ENCODE results near the gene ZBTB20. TPM values are rescaled to one million over a fixed set of nuclear protein-coding genes. Genes with fewer than 3 reads are reported as not detected.

ZBTB20 gene
- total RNA-seq, 1 experiment from 2014 or later, result 12.8 TPM

- Mint-ChIP-seq H3K27me3 (ENCODE audit: insufficient read depth, unreplicated experiment) (no peaks in the 10 kb centered on the region), H3K27ac (ENCODE audit: unreplicated experiment) (no peak overlapping the region), H3K4me1 (ENCODE audit: low read depth, unreplicated experiment) (peaks cover 46% of the 10 kb centered on the region), H3K9me3 (ENCODE audit: unreplicated experiment) (no peaks in the 10 kb centered on the region), H3K36me3 (ENCODE audit: insufficient read depth, unreplicated experiment) (peaks cover 12% of the 10 kb centered on the region), H3K4me3 (ENCODE audit: unreplicated experiment) (no peak overlapping the region)
- Histone ChIP-seq H3K4me1 (peaks cover 45% of the 10 kb centered on the region), H3K27me3 (replicated peaks; ENCODE audit: control insufficient read depth, insufficient read depth, low read length) (no peaks in the 10 kb centered on the region), H3K36me3 (ENCODE audit: control insufficient read depth, insufficient read depth, low read length) (no peaks in the 10 kb centered on the region), H3K4me3 (ENCODE audit: low read depth, low read length) (no peak overlapping the region), H3K9me3 (no peaks in the 10 kb centered on the region)
- CTCF ChIA-PET, result no interaction called here
- no peak for DNase-seq
- TF ChIP-seq CTCF (IDR thresholded peaks at IDR 0.05; ENCODE audit: insufficient read depth in 1 of 2, low read depth in 1 of 2, low read length in 1 of 2, severe bottlenecking in 1 of 2, unreplicated experiment in 1 of 2), result no peak
- no TSS peak for BruUV-seq (replicated peaks)
- intact Hi-C loops (cut with micrococcal nuclease; ENCODE audit: unreplicated experiment), result no loop called here
- POLR2A ChIA-PET, result no interaction called here
These were observed 425.2 kb downstream of the ZBTB20 start for GRCh38 chr3:114721864-114722263.

GRCh38 chr3:114721209-114721608, 425.9 kb downstream of the ZBTB20 start:
- no peaks in the 10 kb centered on the region for H3K9me3 ChIP-seq
- no peaks in the 10 kb centered on the region for H3K9me3 Mint-ChIP-seq (ENCODE audit: unreplicated experiment)
- no peak overlapping the region for H3K4me3 Mint-ChIP-seq (ENCODE audit: unreplicated experiment)
- H3K36me3 Mint-ChIP-seq (ENCODE audit: insufficient read depth, unreplicated experiment), result peaks cover 18% of the 10 kb centered on the region
- ChIA-PET CTCF (no interaction called here), POLR2A (no interaction called here)
- peaks cover 45% of the 10 kb centered on the region for H3K4me1 ChIP-seq
- intact Hi-C loops (cut with micrococcal nuclease; ENCODE audit: unreplicated experiment), result no loop called here
- H3K36me3 ChIP-seq (ENCODE audit: control insufficient read depth, insufficient read depth, low read length), result no peaks in the 10 kb centered on the region
- DNase-seq, result no peak
- no peaks in the 10 kb centered on the region for H3K27me3 Mint-ChIP-seq (ENCODE audit: insufficient read depth, unreplicated experiment)
- no peaks in the 10 kb centered on the region for H3K27me3 ChIP-seq (replicated peaks; ENCODE audit: control insufficient read depth, insufficient read depth, low read length)
- H3K4me1 Mint-ChIP-seq (ENCODE audit: low read depth, unreplicated experiment), result peaks cover 45% of the 10 kb centered on the region
- no TSS peak for BruUV-seq (replicated peaks)
- no peak overlapping the region for H3K27ac Mint-ChIP-seq (ENCODE audit: unreplicated experiment)
- H3K4me3 ChIP-seq (ENCODE audit: low read depth, low read length), result no peak overlapping the region
- TF ChIP-seq CTCF (IDR thresholded peaks at IDR 0.05; ENCODE audit: insufficient read depth in 1 of 2, low read depth in 1 of 2, low read length in 1 of 2, severe bottlenecking in 1 of 2, unreplicated experiment in 1 of 2), result no peak

GRCh38 chr3:114718898-114719210, 428.2 kb downstream of the ZBTB20 start:
- intact Hi-C loops (cut with micrococcal nuclease; ENCODE audit: unreplicated experiment), result no loop called here
- no TSS peak for BruUV-seq (replicated peaks)
- ChIA-PET CTCF (no interaction called here), POLR2A (interaction anchor here (1.0 kb wide), 1 partner anchor 27 kb away, joined by 3 read pairs; no protein-coding TSS in a partner anchor)
- H3K36me3 Mint-ChIP-seq (ENCODE audit: insufficient read depth, unreplicated experiment), result peaks cover 23% of the 10 kb centered on the region
- H3K27me3 Mint-ChIP-seq (ENCODE audit: insufficient read depth, unreplicated experiment), result no peaks in the 10 kb centered on the region
- no peaks in the 10 kb centered on the region for H3K9me3 Mint-ChIP-seq (ENCODE audit: unreplicated experiment)
- no peak for DNase-seq
- H3K4me1 Mint-ChIP-seq (ENCODE audit: low read depth, unreplicated experiment), result peaks cover 39% of the 10 kb centered on the region
- Histone ChIP-seq H3K27me3 (replicated peaks; ENCODE audit: control insufficient read depth, insufficient read depth, low read length) (no peaks in the 10 kb centered on the region), H3K9me3 (no peaks in the 10 kb centered on the region), H3K4me3 (ENCODE audit: low read depth, low read length) (no peak overlapping the region), H3K4me1 (peaks cover 55% of the 10 kb centered on the region), H3K36me3 (ENCODE audit: control insufficient read depth, insufficient read depth, low read length) (no peaks in the 10 kb centered on the region)
- peak overlapping the region; percentile 85 for H3K27ac Mint-ChIP-seq (ENCODE audit: unreplicated experiment)
- TF ChIP-seq CTCF (IDR thresholded peaks at IDR 0.05; ENCODE audit: insufficient read depth in 1 of 2, low read depth in 1 of 2, low read length in 1 of 2, severe bottlenecking in 1 of 2, unreplicated experiment in 1 of 2), result no peak
- H3K4me3 Mint-ChIP-seq (ENCODE audit: unreplicated experiment), result peak overlapping the region; percentile 36

Measured in Caco-2 (cell line).